Upper lobe of left lung (tissue), 6 donors: ENCODE measurements around the gene SEPTIN2. TPM values are rescaled to one million over a fixed set of nuclear protein-coding genes. Genes with fewer than 3 reads are reported as not detected.
"Not testable (repeated sequence)": the region's sequence is repeated elsewhere in the genome, so short reads cannot be mapped to it uniquely, and the experiment has no call there.

Experiments
- ATAC-seq, 2 donors: fragments of 200-7000 bp; cut with Tn5 transposase; one replicate each; pipeline ENCODE4 v1.9.1; 2022; ENCODE audit warnings: mild to moderate bottlenecking in 2 of 2, moderate library complexity in 2 of 2; ENCODE audit not compliant: low FRiP score in 2 of 2
- DNase-seq, 2 donors: peaks; one replicate each; pipeline ENCODE4 v3.0.0-alpha.2; 2019 to 2020
- H3K27ac ChIP-seq, 4 donors: fragments of 200-600 bp; sonication (generic); one replicate each; pipeline ENCODE4 v1.5.1; 2016 to 2019
- H3K27me3 ChIP-seq, 4 donors: fragments of 200-600 bp; sonication (generic); one replicate each; pipeline ENCODE4 v1.5.1; 2017 to 2019
- H3K36me3 ChIP-seq, 4 donors: fragments of 200-600 bp; sonication (generic); one replicate each; pipeline ENCODE4 v1.5.1; 2016 to 2019
- H3K4me1 ChIP-seq, 4 donors: fragments of 200-600 bp; sonication (generic); one replicate each; pipeline ENCODE4 v1.5.1; 2018 to 2019
- H3K4me3 ChIP-seq, 4 donors: fragments of 200-600 bp; sonication (generic); one replicate each; pipeline ENCODE4 v1.5.1; 2017 to 2019; ENCODE audit warnings: mild to moderate bottlenecking in 2 of 4, moderate library complexity in 1 of 4
- H3K9me3 ChIP-seq, 4 donors: fragments of 200-600 bp; sonication (generic); one replicate each; pipeline ENCODE4 v1.5.1; 2018 to 2019
- EP300 ChIP-seq, 4 donors: sonication (generic); formaldehyde crosslinking; IDR thresholded peaks; one replicate each; pipeline ENCODE4 v1.5.1; 2017; ENCODE audit warnings: antibody characterized with exemption in 4 of 4, control low read depth in 2 of 4
- POLR2A ChIP-seq, 4 donors: fragments of 450-650 bp; IDR thresholded peaks; one replicate each; pipeline ENCODE4 v1.5.1; 2016 to 2017; ENCODE audit warnings: antibody characterized with exemption in 4 of 4, mild to moderate bottlenecking in 2 of 4
- POLR2AphosphoS5 ChIP-seq, 2 donors: sonication (generic); formaldehyde crosslinking; IDR thresholded peaks; one replicate each; pipeline ENCODE4 v1.5.1; 2017; ENCODE audit warnings: antibody characterized with exemption in 2 of 2
- WGBS, 2 donors: methylation state at CpG; one replicate each; pipeline ENCODE4 v1.1.5; 2017 to 2018; 5-methylcytosine and 5-hydroxymethylcytosine counted together
- total RNA-seq, 6 donors: library from RNA; depleted of rRNA in 4 of 6; stranded (reverse); fragments of >200 nt in 4 of 6; gene quantifications; one replicate each; pipeline versions ENCODE4 v1.1.0 to v1.2.1, GENCODE V29; 2016 to 2021
- TF ChIP-seq, protein P1 (sequence below), 6 experiments: fragments of 450-650 bp in 4 of 6; fragments of 200-600 bp in 2 of 6; sonication (generic) in 2 of 6; IDR thresholded peaks; one replicate each; pipeline ENCODE4 v1.5.1; 2016 to 2019; ENCODE audit warnings: antibody characterized with exemption in 6 of 6
- donor health status: DM: no; HTN: no; CAD: no; lungs with moderate emphysema.
- donor health status: DM: no; HTN: yes; CAD: no; lungs with severe emphysema.

SEPTIN2 gene
- total RNA-seq, 6 donors from 2014 or later, result 213 to 322 (median 252) TPM

DNA sequence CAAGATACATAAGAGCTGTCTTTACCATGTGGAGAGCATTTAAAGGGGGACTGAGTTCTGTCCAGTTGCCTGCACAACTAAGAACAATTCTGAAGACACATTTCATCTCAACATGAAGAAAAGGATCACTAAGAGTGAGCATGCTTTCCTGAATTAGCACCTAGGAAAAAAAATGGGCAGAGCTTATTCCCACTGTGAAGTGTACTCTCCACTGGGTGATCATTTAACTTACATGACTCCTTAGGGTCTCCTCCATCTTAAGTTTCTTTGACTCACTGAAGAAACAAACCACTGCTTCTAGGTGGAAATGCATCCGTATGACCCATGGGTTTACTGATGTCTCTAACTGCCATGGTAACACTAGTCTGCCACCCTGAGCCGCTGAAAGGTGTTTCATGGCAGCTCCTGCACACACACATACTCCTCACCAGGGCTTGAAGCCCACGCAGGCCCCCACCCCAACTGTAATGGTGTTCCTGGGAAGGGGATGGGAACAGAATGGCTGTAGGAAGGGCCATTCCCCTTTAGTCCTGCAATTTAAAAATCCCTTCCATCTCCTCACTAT lies 27.3 kb upstream of the SEPTIN2 start:
- ATAC-seq (no peak), DNase-seq (no peak)
- H3K4me3 ChIP-seq, result no peak overlapping the region
- WGBS, 2 donors, result 93 to 94% methylated on average over 3 of the region's 3 CpGs
- H3K27me3 ChIP-seq, result no peaks in the 10 kb centered on the region
- H3K4me1 ChIP-seq, result peaks cover 0 to 15% (median 2%) of the 10 kb centered on the region in 4 donors
- H3K9me3 ChIP-seq, result no peaks in the 10 kb centered on the region
- H3K36me3 ChIP-seq, result no peaks in the 10 kb centered on the region
- no peak for TF ChIP-seq POLR2A (IDR thresholded peaks at IDR 0.05)
- TF ChIP-seq, protein P1, sequence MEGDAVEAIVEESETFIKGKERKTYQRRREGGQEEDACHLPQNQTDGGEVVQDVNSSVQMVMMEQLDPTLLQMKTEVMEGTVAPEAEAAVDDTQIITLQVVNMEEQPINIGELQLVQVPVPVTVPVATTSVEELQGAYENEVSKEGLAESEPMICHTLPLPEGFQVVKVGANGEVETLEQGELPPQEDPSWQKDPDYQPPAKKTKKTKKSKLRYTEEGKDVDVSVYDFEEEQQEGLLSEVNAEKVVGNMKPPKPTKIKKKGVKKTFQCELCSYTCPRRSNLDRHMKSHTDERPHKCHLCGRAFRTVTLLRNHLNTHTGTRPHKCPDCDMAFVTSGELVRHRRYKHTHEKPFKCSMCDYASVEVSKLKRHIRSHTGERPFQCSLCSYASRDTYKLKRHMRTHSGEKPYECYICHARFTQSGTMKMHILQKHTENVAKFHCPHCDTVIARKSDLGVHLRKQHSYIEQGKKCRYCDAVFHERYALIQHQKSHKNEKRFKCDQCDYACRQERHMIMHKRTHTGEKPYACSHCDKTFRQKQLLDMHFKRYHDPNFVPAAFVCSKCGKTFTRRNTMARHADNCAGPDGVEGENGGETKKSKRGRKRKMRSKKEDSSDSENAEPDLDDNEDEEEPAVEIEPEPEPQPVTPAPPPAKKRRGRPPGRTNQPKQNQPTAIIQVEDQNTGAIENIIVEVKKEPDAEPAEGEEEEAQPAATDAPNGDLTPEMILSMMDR (IDR thresholded peaks at IDR 0.05), result no peak
- TF ChIP-seq POLR2AphosphoS5 (IDR thresholded peaks at IDR 0.05), result no peak
- TF ChIP-seq EP300 (IDR thresholded peaks at IDR 0.05), result no peak
- no peak overlapping the region for H3K27ac ChIP-seq

DNA sequence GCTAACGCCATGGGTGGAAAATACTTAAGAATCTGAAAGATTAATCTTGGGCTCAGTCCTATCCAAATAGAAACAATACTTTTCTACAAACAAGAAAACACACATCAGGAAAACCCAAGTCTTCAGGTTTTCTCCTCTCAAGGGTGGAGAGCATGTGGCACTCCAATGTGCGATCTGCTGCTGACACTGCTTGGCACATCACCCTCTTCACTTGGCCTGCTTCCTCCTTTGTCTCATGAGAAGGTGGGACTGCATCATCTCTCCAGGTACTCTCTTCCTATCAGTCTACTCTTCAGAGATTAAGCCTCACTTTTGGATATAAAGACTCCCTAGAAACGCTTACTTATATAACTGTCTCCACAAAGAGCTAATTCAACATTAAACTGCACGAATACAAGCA lies 26.7 kb upstream of the SEPTIN2 start:
- ATAC-seq (no peak), DNase-seq (no peak)
- Histone ChIP-seq H3K27ac (no peak overlapping the region), H3K4me3 (no peak overlapping the region), H3K9me3 (no peaks in the 10 kb centered on the region), H3K4me1 (peaks cover 0 to 15% (median 2%) of the 10 kb centered on the region in 4 donors), H3K27me3 (no peaks in the 10 kb centered on the region), H3K36me3 (no peaks in the 10 kb centered on the region)
- 79 to 85% methylated on average over 4 of the region's 4 CpGs for WGBS, 2 donors
- no peak for TF ChIP-seq POLR2A (IDR thresholded peaks at IDR 0.05)
- TF ChIP-seq POLR2AphosphoS5 (IDR thresholded peaks at IDR 0.05), result no peak
- TF ChIP-seq, protein P1 (IDR thresholded peaks at IDR 0.05), result no peak
- no peak for TF ChIP-seq EP300 (IDR thresholded peaks at IDR 0.05)

DNA sequence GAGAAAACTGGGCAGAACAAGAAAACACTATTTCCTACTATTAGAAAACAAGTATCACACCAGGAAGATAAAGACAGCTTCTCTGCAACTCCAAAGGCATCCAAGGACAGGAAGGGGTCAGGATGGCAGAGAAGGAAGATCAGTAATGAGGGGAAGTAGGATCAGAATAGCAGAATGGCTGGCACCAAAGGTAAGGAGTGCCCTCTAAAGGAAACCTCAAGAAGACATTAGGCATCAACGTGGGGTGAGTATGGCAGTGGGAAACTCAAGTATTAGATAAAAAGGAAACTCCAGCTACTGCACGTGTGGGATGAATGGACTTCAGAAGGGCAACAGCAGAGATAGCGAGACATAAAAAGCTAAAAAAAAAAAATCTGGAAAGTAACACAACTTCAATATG lies 26.1 kb upstream of the SEPTIN2 start:
- Histone ChIP-seq H3K4me1 (peaks cover 0 to 15% (median 2%) of the 10 kb centered on the region in 4 donors), H3K27me3 (no peaks in the 10 kb centered on the region), H3K9me3 (no peaks in the 10 kb centered on the region), H3K36me3 (no peaks in the 10 kb centered on the region), H3K4me3 (no peak overlapping the region), H3K27ac (no peak overlapping the region)
- ATAC-seq (no peak), DNase-seq (no peak)
- TF ChIP-seq, protein P1 (IDR thresholded peaks at IDR 0.05), result no peak
- TF ChIP-seq EP300 (IDR thresholded peaks at IDR 0.05), result no peak
- TF ChIP-seq POLR2AphosphoS5 (IDR thresholded peaks at IDR 0.05), result no peak
- TF ChIP-seq POLR2A (IDR thresholded peaks at IDR 0.05), result no peak
- 52 to 58% methylated on average over 3 of the region's 3 CpGs for WGBS, 2 donors

DNA sequence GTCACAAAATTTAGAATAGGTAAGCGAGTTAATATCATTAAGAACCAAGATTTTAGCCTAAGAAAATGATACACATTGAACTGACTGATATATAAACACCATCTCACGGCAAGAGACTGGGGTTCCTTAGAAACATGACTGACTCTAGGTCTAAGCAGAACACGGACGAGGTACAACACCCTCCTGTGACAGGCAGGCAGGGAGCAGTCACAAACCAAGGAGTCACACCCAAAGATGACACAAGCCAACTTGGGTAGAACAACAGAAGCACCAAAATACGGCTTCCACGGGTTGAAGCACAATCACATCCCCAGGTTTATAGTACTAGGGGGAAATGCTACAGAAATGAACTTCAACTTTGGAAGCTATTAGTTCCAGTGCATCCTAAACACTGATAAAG lies 24.6 kb upstream of the SEPTIN2 start:
- Histone ChIP-seq H3K4me3 (no peak overlapping the region), H3K27ac (no peak overlapping the region), H3K9me3 (no peaks in the 10 kb centered on the region), H3K4me1 (peaks cover 0 to 15% (median 2%) of the 10 kb centered on the region in 4 donors), H3K27me3 (no peaks in the 10 kb centered on the region), H3K36me3 (no peaks in the 10 kb centered on the region)
- ATAC-seq (no peak), DNase-seq (no peak)
- TF ChIP-seq, protein P1 (IDR thresholded peaks at IDR 0.05), result no peak
- TF ChIP-seq EP300 (IDR thresholded peaks at IDR 0.05), result no peak
- no peak for TF ChIP-seq POLR2A (IDR thresholded peaks at IDR 0.05)
- no peak for TF ChIP-seq POLR2AphosphoS5 (IDR thresholded peaks at IDR 0.05)
- WGBS, 2 donors, result 90 to 93% methylated on average over 6 of the region's 6 CpGs

DNA sequence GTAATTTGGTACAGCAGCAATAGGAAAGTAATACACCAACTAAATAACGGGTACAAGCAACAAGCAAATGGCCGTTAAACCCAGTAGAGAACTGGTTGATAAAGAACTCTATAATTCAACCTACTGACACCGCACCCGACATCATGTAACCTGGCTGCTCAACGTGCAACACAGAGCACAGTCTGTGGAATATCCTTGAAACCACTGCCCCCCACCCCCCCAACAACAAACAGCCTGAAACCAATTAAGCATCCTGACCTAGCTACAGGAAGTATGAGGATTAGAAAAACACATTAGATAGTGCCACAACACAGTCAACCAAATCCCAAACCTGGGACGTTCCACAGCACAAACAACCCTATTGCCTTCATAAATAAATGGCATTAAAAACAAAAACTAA lies 23.7 kb upstream of the SEPTIN2 start:
- 82 to 86% methylated on average over 6 of the region's 6 CpGs for WGBS, 2 donors
- Histone ChIP-seq H3K36me3 (no peaks in the 10 kb centered on the region), H3K27ac (no peak overlapping the region), H3K4me1 (peaks cover 0 to 15% (median 2%) of the 10 kb centered on the region in 4 donors), H3K27me3 (no peaks in the 10 kb centered on the region), H3K9me3 (no peaks in the 10 kb centered on the region), H3K4me3 (no peak overlapping the region)
- ATAC-seq (no peak), DNase-seq (no peak)
- TF ChIP-seq POLR2A (IDR thresholded peaks at IDR 0.05) (no peak), POLR2AphosphoS5 (IDR thresholded peaks at IDR 0.05) (no peak), EP300 (IDR thresholded peaks at IDR 0.05) (no peak)
- TF ChIP-seq, protein P1 (IDR thresholded peaks at IDR 0.05), result no peak

DNA sequence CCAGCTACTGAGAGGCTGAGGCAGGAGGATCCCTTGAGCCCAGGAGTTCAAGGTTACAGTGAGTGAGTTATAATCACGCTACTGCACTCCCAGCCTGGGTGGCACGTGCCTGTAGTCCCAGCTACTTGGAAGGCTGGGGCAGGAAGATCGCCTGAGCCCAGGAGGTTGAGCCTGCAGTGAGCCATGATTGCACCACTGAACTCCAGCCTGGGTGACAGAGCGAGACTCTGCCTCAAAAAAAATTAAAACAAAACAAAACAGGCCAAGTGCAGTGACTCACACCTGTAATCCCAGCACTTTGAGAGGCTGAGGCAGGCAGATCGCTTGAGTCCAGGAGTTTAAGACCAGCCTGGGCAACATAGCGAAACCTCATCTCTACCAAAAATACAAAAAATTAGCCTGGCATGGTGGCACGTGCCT lies 22.3 kb upstream of the SEPTIN2 start:
- peaks cover 0 to 14% (median 2%) of the 10 kb centered on the region in 4 donors for H3K4me1 ChIP-seq
- not testable (repeated sequence) for H3K27me3 ChIP-seq, H3K4me3 ChIP-seq, H3K27ac ChIP-seq, DNase-seq, H3K36me3 ChIP-seq, H3K9me3 ChIP-seq, ATAC-seq
- WGBS, 2 donors, result 94 to 96% methylated on average over 6 to 7 of the region's 7 CpGs
